Measurements from ENCODE around the gene ULK4.
"Not testable (repeated sequence)": the region's sequence is repeated elsewhere in the genome, so short reads cannot be mapped to it uniquely, and the experiment has no call there.

ULK4 gene

GRCh38 chr3:41448396-41448795 is 513.5 kb downstream of the ULK4 start:
- H3K27ac ChIP-seq = no peak overlapping the region
- TF ChIP-seq, protein P1, sequence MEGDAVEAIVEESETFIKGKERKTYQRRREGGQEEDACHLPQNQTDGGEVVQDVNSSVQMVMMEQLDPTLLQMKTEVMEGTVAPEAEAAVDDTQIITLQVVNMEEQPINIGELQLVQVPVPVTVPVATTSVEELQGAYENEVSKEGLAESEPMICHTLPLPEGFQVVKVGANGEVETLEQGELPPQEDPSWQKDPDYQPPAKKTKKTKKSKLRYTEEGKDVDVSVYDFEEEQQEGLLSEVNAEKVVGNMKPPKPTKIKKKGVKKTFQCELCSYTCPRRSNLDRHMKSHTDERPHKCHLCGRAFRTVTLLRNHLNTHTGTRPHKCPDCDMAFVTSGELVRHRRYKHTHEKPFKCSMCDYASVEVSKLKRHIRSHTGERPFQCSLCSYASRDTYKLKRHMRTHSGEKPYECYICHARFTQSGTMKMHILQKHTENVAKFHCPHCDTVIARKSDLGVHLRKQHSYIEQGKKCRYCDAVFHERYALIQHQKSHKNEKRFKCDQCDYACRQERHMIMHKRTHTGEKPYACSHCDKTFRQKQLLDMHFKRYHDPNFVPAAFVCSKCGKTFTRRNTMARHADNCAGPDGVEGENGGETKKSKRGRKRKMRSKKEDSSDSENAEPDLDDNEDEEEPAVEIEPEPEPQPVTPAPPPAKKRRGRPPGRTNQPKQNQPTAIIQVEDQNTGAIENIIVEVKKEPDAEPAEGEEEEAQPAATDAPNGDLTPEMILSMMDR (conservative IDR thresholded peaks at IDR 0.05) = no peak; the same call in 1 of the 2 replicates

GRCh38 chr3:41447701-41448100 is 514.2 kb downstream of the ULK4 start:
- no peak overlapping the region for H3K27ac ChIP-seq
- TF ChIP-seq, protein P1 (conservative IDR thresholded peaks at IDR 0.05) = no peak

DNA sequence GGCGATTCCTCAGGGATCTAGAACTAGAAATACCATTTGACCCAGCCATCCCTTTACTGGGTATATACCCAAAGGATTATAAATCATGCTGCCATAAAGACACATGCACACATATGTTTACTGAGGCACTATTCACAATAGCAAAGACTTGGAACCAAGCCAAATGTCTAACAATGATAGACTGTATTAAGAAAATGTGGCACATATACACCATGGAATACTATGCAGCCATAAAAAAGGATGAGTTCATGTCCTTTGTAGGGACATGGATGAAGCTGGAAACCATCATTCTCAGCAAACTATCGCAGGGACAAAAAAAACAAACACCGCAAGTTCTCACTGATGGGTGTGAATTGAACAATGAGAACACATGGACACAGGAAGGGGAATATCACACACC is 515.6 kb downstream of the ULK4 start:
- not testable (repeated sequence) for H3K27ac ChIP-seq

DNA sequence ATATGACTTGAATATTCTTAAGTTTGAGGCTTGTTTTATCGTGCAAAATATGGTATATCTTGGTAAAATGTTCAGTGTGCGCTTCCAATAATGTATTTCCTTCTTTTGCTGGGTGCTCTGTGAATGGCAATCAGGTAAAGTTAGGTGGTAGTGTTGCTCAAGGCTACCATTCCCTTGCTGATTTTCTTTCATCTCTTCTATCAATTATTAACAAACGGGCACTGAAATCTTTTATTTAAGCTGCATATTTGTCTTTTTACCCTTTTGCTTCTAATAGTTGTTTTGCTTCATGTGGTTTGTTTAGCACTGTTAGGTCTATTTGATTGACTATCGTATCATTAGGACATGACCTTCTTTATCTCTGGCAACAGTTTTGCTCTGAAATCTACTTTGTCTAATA is 520.3 kb downstream of the ULK4 start:
- H3K27ac ChIP-seq = no peak overlapping the region
- TF ChIP-seq, protein P1 (conservative IDR thresholded peaks at IDR 0.05) = no peak

DNA sequence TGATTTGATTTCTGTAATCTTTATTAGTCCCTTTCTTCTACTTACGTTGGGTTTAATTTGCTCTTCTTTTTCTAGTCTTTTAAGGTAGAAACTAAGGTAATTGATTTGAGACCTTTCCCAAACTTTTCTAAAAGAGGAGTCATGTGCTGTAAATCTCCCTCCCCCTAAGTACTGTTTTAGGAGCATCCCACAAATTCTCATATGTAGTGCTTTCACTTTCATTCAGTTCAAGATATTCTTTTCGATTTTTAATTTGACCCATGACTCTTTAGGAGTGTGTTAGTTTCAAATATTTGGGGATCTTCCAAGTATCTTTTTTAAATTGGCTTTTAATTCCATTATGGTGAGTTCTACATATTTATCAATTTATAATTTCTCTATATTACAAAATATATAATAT is 520.8 kb downstream of the ULK4 start:
- TF ChIP-seq, protein P1 (conservative IDR thresholded peaks at IDR 0.05) = no peak
- H3K27ac ChIP-seq = no peak overlapping the region

GRCh38 chr3:41436983-41437382 is 524.9 kb downstream of the ULK4 start:
- H3K27ac ChIP-seq = no peak overlapping the region
- TF ChIP-seq, protein P1 (conservative IDR thresholded peaks at IDR 0.05) = no peak

- no peak overlapping the region for H3K27ac ChIP-seq
- TF ChIP-seq, protein P1 (conservative IDR thresholded peaks at IDR 0.05) = no peak
Measured at GRCh38 chr3:41434781-41435180, 527.1 kb downstream of the ULK4 start.

DNA sequence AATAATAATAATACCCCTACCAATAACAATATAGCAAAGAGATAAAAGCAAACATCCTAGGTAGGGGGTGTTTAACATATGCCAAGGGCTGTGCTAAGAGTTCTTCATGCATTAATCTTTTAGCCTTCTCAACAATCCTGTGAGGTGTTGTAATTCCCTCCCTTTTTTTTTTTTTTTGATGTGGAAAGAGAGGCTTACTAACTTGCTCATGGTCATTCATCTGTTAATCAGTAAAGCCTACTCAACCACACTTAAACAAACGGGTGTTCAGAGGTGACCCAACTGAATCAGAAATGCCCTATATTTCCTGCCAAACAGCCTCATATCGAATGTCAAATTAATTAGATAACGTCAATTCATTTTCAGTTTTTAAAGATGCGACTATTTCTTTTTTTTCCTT is 530.5 kb downstream of the ULK4 start:
- no peak overlapping the region for H3K27ac ChIP-seq
- TF ChIP-seq, protein P1 (conservative IDR thresholded peaks at IDR 0.05) = no peak

Measured in VCaP (cell line).